Brain pericyte (primary cell): ENCODE measurements around the gene ITIH6.
A peak's percentile ranks its signal among the peaks of the same experiment; 100 is the strongest.
"Not testable (repeated sequence)": the region's sequence is repeated elsewhere in the genome, so short reads cannot be mapped to it uniquely, and the experiment has no call there.

Experiments used
- DNase-seq: peaks from one replicate; pipeline ENCODE4 v3.0.0-alpha.2; 2012; ENCODE audit warnings: low read depth, low spot score

ITIH6 gene

GRCh38 chrX:54799046-54799445 lies 991 bp upstream of the ITIH6 start:
- DNase-seq: no peak

DNA sequence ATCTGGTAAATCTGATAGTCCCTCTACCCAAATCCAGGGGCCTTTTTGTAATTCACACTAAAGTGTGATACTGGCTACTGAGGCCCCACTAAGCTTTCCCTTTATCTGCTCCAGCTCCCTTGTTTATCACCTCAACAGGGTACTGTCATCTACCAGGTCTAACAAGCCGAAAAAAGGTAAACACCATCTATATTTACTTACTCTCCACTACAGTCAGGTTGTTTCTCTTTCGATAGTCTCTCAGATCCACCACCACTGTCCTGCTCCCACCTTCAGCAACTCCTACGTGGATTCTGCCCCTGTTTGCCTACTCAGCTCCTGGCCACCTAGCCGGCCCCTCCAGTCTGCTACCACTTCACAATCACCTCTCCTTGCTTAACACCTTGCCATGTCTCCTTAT lies 3.3 kb downstream of the ITIH6 start:
- DNase-seq: no peak

DNA sequence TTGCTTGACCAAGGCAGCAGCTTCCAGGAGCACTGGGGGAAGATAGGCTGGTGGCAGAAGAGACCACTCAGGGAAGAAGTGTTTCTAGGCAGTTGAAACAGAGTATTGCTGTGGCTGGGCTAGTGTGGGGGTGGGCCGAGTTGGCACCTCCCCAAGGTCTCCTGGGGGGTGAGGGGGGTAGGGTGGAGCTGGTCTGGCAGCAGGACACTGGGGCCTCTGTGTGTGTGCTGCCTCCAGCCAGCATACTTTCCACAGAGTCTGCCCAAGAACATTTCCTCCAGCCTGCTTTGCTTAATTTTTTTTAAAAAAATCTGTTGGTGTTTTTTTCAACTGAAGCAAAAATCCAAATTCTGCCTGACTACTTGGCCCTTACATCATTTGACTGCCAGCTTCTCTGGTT lies 4.0 kb downstream of the ITIH6 start:
- no peak for DNase-seq

DNA sequence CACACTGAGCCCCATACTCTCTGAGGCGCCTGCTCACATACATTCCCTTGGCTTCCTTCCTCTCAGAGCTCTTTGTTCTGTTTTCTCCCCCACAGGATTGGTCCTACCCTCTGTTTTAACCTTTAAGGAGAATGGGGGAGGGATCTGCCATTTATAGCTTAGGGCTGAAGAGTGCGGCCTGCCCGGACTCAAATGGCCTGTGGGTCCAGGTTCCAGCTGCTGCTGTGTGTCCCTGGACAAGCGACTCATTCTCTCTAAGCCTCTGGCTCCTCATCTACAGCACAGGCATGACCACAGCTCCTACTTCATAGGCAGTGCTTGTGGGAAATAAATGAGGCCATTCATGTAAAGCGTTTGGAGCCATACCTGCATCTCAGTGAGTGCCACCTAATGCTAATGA lies 8.7 kb downstream of the ITIH6 start:
- not testable (repeated sequence) for DNase-seq

GRCh38 chrX:54788446-54788845 lies 9.6 kb downstream of the ITIH6 start:
- DNase-seq: no peak

- no peak for DNase-seq
Observed at GRCh38 chrX:54786967-54787366, 11.1 kb downstream of the ITIH6 start.

GRCh38 chrX:54785901-54786300 lies 12.2 kb downstream of the ITIH6 start:
- no peak for DNase-seq

DNA sequence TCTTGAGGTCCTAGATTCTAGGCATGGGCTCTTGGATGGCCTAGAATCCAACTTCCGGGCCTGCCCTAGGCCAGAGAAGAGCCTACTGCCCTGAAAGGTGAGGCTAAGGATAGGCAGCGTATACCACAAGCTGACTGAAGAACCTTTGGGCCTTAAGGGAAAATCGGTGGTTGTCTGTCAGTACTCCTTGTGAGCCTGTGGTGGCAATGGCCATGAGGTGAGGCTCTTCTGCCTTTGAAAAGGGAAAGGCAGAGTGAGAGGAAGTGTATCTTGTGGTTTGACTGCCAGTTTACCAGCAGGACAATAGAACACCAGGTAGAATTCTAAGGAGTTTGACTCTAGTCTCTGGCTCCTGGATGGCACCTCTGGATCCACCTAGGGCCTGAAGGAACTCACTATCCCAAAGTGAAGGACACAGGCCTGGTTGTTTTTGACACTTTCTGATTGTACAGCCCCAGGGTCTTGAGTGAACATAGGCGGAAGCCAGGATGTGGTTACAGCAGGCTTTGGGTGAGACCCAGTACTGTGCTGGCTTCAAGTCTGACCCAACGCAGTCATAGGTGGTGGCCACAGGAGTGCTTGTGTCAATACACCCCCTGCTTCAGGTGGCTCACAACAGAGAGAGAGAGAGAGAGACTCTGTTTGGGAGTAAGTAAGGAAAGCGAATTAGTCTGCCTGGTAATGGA lies 20.9 kb downstream of the ITIH6 start:
- DNase-seq: no peak

GRCh38 chrX:54776061-54776460 lies 22.0 kb downstream of the ITIH6 start:
- no peak for DNase-seq

DNA sequence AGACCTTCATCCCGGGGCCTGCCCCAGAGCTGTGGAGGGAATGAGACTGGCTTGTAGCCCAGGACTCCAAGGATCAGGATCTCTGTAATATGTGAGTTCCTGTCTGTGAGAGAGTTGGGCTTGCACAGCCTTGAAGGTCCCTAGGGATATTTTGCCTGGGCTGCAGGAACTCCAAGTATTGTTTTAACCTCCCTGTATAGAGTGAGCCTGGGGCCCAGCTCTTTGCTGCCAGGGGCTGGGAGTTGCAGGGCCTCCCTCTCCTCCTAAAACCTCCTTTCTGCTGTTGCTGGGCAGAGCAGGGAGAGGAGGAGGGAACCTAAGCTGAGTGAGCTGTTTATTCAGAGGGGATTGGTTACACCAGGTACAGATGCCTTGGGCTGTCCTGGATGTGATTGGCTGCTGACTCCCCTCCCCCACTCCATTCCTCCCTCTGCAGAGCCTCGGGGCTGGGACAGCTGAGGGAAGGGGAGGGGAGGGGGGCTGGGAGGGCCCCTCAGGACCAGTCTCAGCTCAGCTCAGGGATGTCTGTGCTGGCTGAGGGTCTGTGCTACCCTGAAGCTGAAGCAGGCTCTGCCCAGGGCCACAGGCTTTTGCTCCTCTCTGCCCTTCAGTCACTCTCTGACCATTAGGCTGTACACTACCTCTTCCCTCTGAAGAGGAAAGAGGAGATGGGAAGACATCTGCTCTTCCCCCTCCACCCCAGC lies 23.5 kb downstream of the ITIH6 start:
- DNase-seq: peak; percentile 61

- no peak for DNase-seq
Observed at GRCh38 chrX:54758114-54759055, 39.7 kb downstream of the ITIH6 start.

DNA sequence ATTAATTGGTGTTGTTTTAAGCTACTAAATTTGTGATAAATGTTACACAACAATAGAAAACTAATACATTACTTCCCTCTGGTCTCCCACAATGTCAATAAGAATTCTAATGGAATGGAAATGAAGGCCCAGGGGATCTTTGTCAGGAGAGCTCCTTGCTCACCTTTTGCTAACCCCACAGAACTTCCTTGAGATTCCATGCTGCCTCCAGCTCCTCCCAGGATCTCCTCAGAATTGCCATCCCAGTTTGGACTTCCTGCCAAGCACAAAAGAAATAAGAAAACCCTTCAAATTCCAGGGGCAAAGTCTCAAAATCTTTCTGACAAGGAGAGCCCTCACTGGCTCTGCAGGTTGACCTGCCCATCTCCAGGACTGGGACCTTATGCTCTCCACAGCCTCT lies 43.2 kb downstream of the ITIH6 start:
- no peak for DNase-seq

- no peak for DNase-seq
Observed at GRCh38 chrX:54748626-54749025, 49.4 kb downstream of the ITIH6 start.

DNA sequence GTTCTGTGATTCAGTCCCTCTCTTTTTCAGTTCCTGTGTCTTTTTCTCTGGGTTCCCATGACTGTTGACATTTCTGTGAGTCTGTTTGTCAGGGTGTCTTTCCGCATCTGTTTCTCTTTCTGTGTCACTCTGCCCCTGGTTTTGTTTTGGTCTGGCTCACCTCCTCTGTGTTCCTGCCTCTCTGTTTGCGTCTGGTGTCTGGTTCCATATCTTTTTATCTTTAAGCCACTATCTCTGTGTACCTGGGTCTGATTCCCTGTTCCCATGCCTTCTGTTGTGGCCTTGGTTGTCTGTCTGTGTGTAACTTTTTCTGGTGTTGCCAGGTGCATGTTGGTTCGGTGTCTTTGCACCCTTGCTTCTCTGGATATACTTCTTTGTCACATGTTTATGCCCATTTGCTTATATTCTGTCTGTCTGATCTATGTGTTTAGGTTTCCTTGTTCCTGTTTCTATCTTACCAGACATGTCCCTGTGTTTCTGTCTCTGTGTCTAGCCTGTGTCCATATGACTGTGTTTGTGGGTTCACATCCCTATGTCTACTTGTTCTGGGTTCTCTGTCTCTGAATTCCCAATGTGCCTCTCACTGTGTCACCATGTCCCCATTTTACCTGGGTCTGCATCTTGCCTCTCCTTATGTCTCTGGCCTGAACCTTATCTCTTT lies 50.2 kb downstream of the ITIH6 start:
- no peak for DNase-seq

- no peak for DNase-seq
Observed at GRCh38 chrX:54746928-54747327, 51.1 kb downstream of the ITIH6 start.

DNA sequence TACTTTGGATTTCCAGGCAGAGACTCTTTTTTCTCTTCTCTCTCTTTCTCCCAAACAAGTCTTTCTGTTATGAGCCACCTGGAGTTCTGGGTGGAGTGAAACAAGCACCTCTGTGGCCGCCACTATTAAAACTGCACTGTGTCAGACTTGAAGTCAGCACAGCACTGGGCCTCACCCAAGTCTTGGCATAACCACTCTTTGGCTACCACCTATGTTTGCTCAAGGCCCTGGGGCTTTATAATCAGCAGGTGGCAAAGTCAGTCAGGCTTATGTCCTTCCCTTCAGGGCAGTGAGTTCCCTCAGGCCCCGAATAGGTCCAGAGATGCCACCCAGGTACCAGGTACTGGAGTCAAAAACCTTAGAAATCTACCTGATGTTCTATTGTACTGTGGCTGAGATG lies 52.4 kb downstream of the ITIH6 start:
- no peak for DNase-seq

DNA sequence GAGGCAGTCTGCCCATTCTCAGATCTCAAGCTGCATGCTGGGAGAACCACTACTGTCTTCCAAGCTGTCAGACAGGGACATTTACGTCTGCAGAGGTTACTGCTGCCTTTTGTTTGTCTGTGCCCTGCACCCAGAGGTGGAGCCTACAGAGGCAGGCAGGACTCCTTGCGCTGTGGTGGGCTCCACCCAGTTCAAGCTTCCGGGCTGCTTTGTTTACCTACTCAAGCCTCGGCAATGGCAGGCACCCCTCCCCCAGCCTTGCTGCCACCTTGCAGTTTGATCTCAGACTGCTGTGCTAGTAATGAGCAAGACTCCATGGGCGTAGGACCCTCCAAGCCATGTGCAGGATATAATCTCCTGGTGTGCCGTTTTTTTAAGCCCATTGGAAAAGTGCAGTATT lies 59.5 kb downstream of the ITIH6 start:
- not testable (repeated sequence) for DNase-seq

GRCh38 chrX:54736298-54736942 lies 61.6 kb downstream of the ITIH6 start:
- DNase-seq: not testable (repeated sequence)

- DNase-seq: no peak
Observed at GRCh38 chrX:54721424-54721823, 76.6 kb downstream of the ITIH6 start.

DNA sequence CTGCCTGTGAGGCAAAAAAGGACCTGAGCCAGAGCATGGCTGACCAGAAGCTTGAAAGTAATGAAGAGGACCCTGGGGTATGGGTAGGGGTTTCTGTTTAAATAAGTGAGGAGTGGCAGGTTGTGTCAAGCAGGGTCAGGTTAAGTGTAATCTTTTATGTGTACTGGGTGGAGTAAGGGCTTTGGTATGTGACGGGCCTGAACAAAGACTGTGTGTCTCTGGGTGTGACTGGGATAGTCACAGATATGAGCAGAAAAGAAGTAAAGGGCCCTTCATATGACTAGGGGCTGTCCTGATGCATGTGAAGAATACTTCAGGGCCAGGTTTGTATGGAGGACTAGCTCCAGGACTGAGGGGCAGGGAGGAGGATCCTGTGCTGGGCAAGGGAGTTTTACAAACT lies 82.4 kb downstream of the ITIH6 start:
- DNase-seq: no peak

- no peak for DNase-seq
Observed at GRCh38 chrX:54714424-54714823, 83.6 kb downstream of the ITIH6 start.
